ENCODE measurements around the gene TMC8. TPM values are rescaled to one million over a fixed set of nuclear protein-coding genes. Genes with fewer than 3 reads are reported as not detected.

TMC8 gene
- total RNA-seq, 2 experiments from 2014 or later, result 134 to 140 TPM

GRCh38 chr17:78125976-78126894 lies 4.3 kb upstream of the TMC8 start:
- Mint-ChIP-seq H3K9me3 (no peaks in the 10 kb centered on the region), H3K4me1 (ENCODE audit: low read depth) (peaks cover 63% of the 10 kb centered on the region), H3K27ac (peak overlapping the region; percentile 90), H3K36me3 (peaks cover 55% of the 10 kb centered on the region), H3K4me3 (peak overlapping the region; percentile 91), H3K27me3 (no peaks in the 10 kb centered on the region)
- ChIA-PET POLR2A (interaction anchor here (1.1 to 1.7 kb wide), 4 partner anchors 8 to 43 kb away, joined by 3 to 7 read pairs (median 6); partner anchors contain the start of gene SYNGR2), CTCF (interaction anchor here (1.8 to 11.2 kb wide), 3 partner anchors 9 to 125 kb away, joined by 5 to 99 read pairs (median 7); no protein-coding TSS in a partner anchor)
- no peak for DNase-seq
- intact Hi-C loops (cut with micrococcal nuclease), result no loop called here

- CTCF ChIA-PET, result interaction anchor here (1.5 to 11.2 kb wide), 4 partner anchors 9 to 125 kb away, joined by 5 to 99 read pairs (median 8); no protein-coding TSS in a partner anchor
- intact Hi-C loops (cut with micrococcal nuclease), result no loop called here
- no peaks in the 10 kb centered on the region for H3K9me3 Mint-ChIP-seq
These were observed 3.7 kb upstream of the TMC8 start for GRCh38 chr17:78126895-78127238.

GRCh38 chr17:78127239-78127887 lies 3.2 kb upstream of the TMC8 start:
- intact Hi-C loops (cut with micrococcal nuclease), result no loop called here
- ChIA-PET CTCF (interaction anchor here (1.4 to 11.2 kb wide), 3 partner anchors 8 to 49 kb away, joined by 9 to 99 read pairs (median 10); no protein-coding TSS in a partner anchor), POLR2A (interaction anchor here (1.1 to 1.9 kb wide), 4 partner anchors 12 to 15 kb away, joined by 3 to 12 read pairs (median 6); no protein-coding TSS in a partner anchor)
- H3K4me3 Mint-ChIP-seq, result peak overlapping the region; percentile 91
- peaks cover 52% of the 10 kb centered on the region for H3K4me1 Mint-ChIP-seq (ENCODE audit: low read depth)
- no peaks in the 10 kb centered on the region for H3K9me3 Mint-ChIP-seq
- no peaks in the 10 kb centered on the region for H3K27me3 Mint-ChIP-seq
- peak overlapping the region; percentile 90 for H3K27ac Mint-ChIP-seq
- peaks cover 44% of the 10 kb centered on the region for H3K36me3 Mint-ChIP-seq
- DNase-seq, result peak; percentile 81

More at GRCh38 chr17:78126895-78127238, 3.7 kb upstream of the TMC8 start:
- H3K27me3 Mint-ChIP-seq, result no peaks in the 10 kb centered on the region
- H3K27ac Mint-ChIP-seq, result peak overlapping the region; percentile 90
- DNase-seq, result no peak
- POLR2A ChIA-PET, result interaction anchor here (1.5 to 1.7 kb wide), 3 partner anchors 11 to 13 kb away, joined by 5 to 12 read pairs (median 7); no protein-coding TSS in a partner anchor
- H3K4me1 Mint-ChIP-seq (ENCODE audit: low read depth), result peaks cover 57% of the 10 kb centered on the region
- H3K4me3 Mint-ChIP-seq, result peak overlapping the region; percentile 91
- peaks cover 49% of the 10 kb centered on the region for H3K36me3 Mint-ChIP-seq

- intact Hi-C loops (cut with micrococcal nuclease), result loop anchor here (2.0 kb wide), 1 partner anchor 127 kb away; no protein-coding TSS in a partner anchor
- peaks cover 51% of the 10 kb centered on the region for H3K4me1 Mint-ChIP-seq (ENCODE audit: low read depth)
- no peak for DNase-seq
- H3K9me3 Mint-ChIP-seq, result no peaks in the 10 kb centered on the region
- peaks cover 44% of the 10 kb centered on the region for H3K36me3 Mint-ChIP-seq
- POLR2A ChIA-PET, result interaction anchor here (1.1 to 1.9 kb wide), 4 partner anchors 12 to 15 kb away, joined by 3 to 12 read pairs (median 6); no protein-coding TSS in a partner anchor
- peak overlapping the region; percentile 91 for H3K4me3 Mint-ChIP-seq
- CTCF ChIA-PET, result interaction anchor here (1.4 to 11.2 kb wide), 3 partner anchors 8 to 48 kb away, joined by 9 to 99 read pairs (median 10); no protein-coding TSS in a partner anchor
- no peaks in the 10 kb centered on the region for H3K27me3 Mint-ChIP-seq
- peak overlapping the region; percentile 90 for H3K27ac Mint-ChIP-seq
These were observed 2.6 kb upstream of the TMC8 start for GRCh38 chr17:78127888-78128550.

- ChIA-PET POLR2A (interaction anchor here (0.6 to 1.9 kb wide), 5 partner anchors 11 to 15 kb away, joined by 3 to 12 read pairs (median 5); no protein-coding TSS in a partner anchor), CTCF (interaction anchor here (1.4 to 11.2 kb wide), 4 partner anchors 7 to 48 kb away, joined by 9 to 99 read pairs (median 12); no protein-coding TSS in a partner anchor)
- Mint-ChIP-seq H3K9me3 (no peaks in the 10 kb centered on the region), H3K4me1 (ENCODE audit: low read depth) (peaks cover 51% of the 10 kb centered on the region), H3K4me3 (peak within 1 kb of the TSS; percentile 97), H3K27me3 (no peaks in the 10 kb centered on the region), H3K27ac (peak within 1 kb of the TSS; percentile 95), H3K36me3 (peaks cover 45% of the 10 kb centered on the region)
- intact Hi-C loops (cut with micrococcal nuclease), result loop anchor here (2.0 kb wide), 1 partner anchor 126 kb away; no protein-coding TSS in a partner anchor
- peak; percentile 85 for DNase-seq
These were observed 1.8 kb upstream of the TMC8 start, which contains the start of gene TMC6 for GRCh38 chr17:78128551-78129350. TSS of gene TMC6 (minus strand) at chr17:78128755. CDS start at chr17:78126832, 1,923 bp downstream.

GRCh38 chr17:78129351-78130089 lies 1.1 kb upstream of the TMC8 start:
- intact Hi-C loops (cut with micrococcal nuclease), result loop anchor here (1.0 to 5.0 kb wide), 4 partner anchors 11 to 125 kb away; partner anchors contain the start of genes AFMID, SYNGR2 and TK1
- Mint-ChIP-seq H3K36me3 (peaks cover 45% of the 10 kb centered on the region), H3K4me1 (ENCODE audit: low read depth) (peaks cover 52% of the 10 kb centered on the region), H3K27ac (peak overlapping the region; percentile 95), H3K9me3 (no peaks in the 10 kb centered on the region), H3K4me3 (peak overlapping the region; percentile 97), H3K27me3 (no peaks in the 10 kb centered on the region)
- CTCF ChIA-PET, result interaction anchor here (1.2 to 2.2 kb wide), 6 partner anchors 7 to 47 kb away, joined by 3 to 15 read pairs (median 5); no protein-coding TSS in a partner anchor
- POLR2A ChIA-PET, result interaction anchor here (0.6 to 1.9 kb wide), 6 partner anchors 8 to 171 kb away, joined by 3 to 6 read pairs (median 4); partner anchors contain the start of gene TNRC6C
- DNase-seq, result peak; percentile 76

GRCh38 chr17:78130090-78130436 lies 508 bp upstream of the TMC8 start:
- Mint-ChIP-seq H3K4me1 (ENCODE audit: low read depth) (peaks cover 51% of the 10 kb centered on the region), H3K4me3 (peak overlapping the region; percentile 97), H3K27me3 (no peaks in the 10 kb centered on the region), H3K27ac (peak overlapping the region; percentile 95), H3K9me3 (no peaks in the 10 kb centered on the region), H3K36me3 (peaks cover 47% of the 10 kb centered on the region)
- CTCF ChIA-PET, result interaction anchor here (1.0 to 2.2 kb wide), 8 partner anchors 8 to 46 kb away, joined by 3 to 15 read pairs (median 4); no protein-coding TSS in a partner anchor
- intact Hi-C loops (cut with micrococcal nuclease), result loop anchor here (1.0 to 5.0 kb wide), 3 partner anchors 10 to 57 kb away; partner anchors contain the start of genes AFMID, SYNGR2 and TK1
- no peak for DNase-seq
- POLR2A ChIA-PET, result interaction anchor here (0.7 to 1.4 kb wide), 5 partner anchors 7 to 172 kb away, joined by 3 to 4 read pairs (median 4); partner anchors contain the start of gene TNRC6C

GRCh38 chr17:78131172-78132083 lies 857 bp downstream of the TMC8 start:
- H3K27me3 Mint-ChIP-seq, result no peaks in the 10 kb centered on the region
- POLR2A ChIA-PET, result interaction anchor here (1.1 to 1.6 kb wide), 3 partner anchors 10 to 173 kb away, joined by 3 to 5 read pairs (median 4); partner anchors contain the start of gene TNRC6C
- CTCF ChIA-PET, result interaction anchor here (0.7 to 2.2 kb wide), 7 partner anchors 9 to 46 kb away, joined by 3 to 15 read pairs (median 4); no protein-coding TSS in a partner anchor
- H3K4me1 Mint-ChIP-seq (ENCODE audit: low read depth), result peaks cover 54% of the 10 kb centered on the region
- H3K27ac Mint-ChIP-seq, result peak overlapping the region; percentile 95
- peaks cover 55% of the 10 kb centered on the region for H3K36me3 Mint-ChIP-seq
- intact Hi-C loops (cut with micrococcal nuclease), result loop anchor here (5.0 kb wide), 2 partner anchors 36 to 56 kb away; partner anchors contain the start of genes AFMID, SYNGR2 and TK1
- H3K9me3 Mint-ChIP-seq, result no peaks in the 10 kb centered on the region
- peak overlapping the region; percentile 97 for H3K4me3 Mint-ChIP-seq
- DNase-seq, result peak; percentile 69
